CD4-positive, alpha-beta T cell (primary cell): ENCODE measurements around the gene MCM8. TPM values are rescaled to one million over a fixed set of nuclear protein-coding genes. Genes with fewer than 3 reads are reported as not detected.

ENCODE experiments used
- ATAC-seq: fragments of 200-7000 bp; cut with Tn5 transposase; one replicate; pipeline ENCODE4 v1.10.0; 2022; ENCODE audit warnings: mild to moderate bottlenecking; ENCODE audit not compliant: poor library complexity
- CTCF ChIA-PET: fragments of 350-600 bp; sonication (Branson Sonifier 250); formaldehyde crosslinking; loops from one replicate; lab custom pipeline; 2021; ENCODE audit warnings: antibody characterized with exemption, inconsistent platforms; lab: Charles Lee
- POLR2A ChIA-PET: fragments of 350-600 bp; sonication (Branson Sonifier 250); formaldehyde crosslinking; loops from one replicate; lab custom pipeline; 2021; ENCODE audit warnings: antibody characterized with exemption, inconsistent platforms; lab: Charles Lee
- DNase-seq, 14 experiments: peaks; one replicate each; pipeline ENCODE4 v3.0.0-alpha.2; 2013 to 2020; ENCODE audit warnings: mixed read lengths in 2 of 14
- H3K27ac ChIP-seq, 2 donors: one replicate each; pipeline versions ENCODE4 v1.5.1 to v1.7.0; 2013; ENCODE audit warnings: low read length in 2 of 2, low read depth in 1 of 2, mild to moderate bottlenecking in 1 of 2
- H3K27me3 ChIP-seq, 2 experiments: 1 replicate in 1 of 2; 2 replicates in 1 of 2; pipeline versions ENCODE4 v1.6.1 to v1.7.0; 2013; ENCODE audit warnings: low read length in 2 of 2, control low read depth in 1 of 2, mild to moderate bottlenecking in 1 of 2, moderate library complexity in 1 of 2; ENCODE audit not compliant: insufficient read depth in 2 of 2, control insufficient read depth in 1 of 2
- H3K36me3 ChIP-seq: one replicate; pipeline ENCODE4 v1.6.1; 2013; ENCODE audit warnings: low read length, control low read depth; ENCODE audit not compliant: insufficient read depth
- H3K4me1 ChIP-seq: one replicate; pipeline ENCODE4 v1.6.1; 2013; ENCODE audit warnings: low read length, control low read depth; ENCODE audit not compliant: insufficient read depth
- H3K4me3 ChIP-seq: one replicate; pipeline ENCODE4 v1.5.1; 2013; ENCODE audit warnings: mild to moderate bottlenecking, low read length, moderate library complexity
- H3K9me3 ChIP-seq, 2 experiments: 1 replicate in 1 of 2; 2 replicates in 1 of 2; pipeline versions ENCODE4 v1.6.1 to v1.7.0; 2013; ENCODE audit warnings: low read length in 2 of 2, mild to moderate bottlenecking in 2 of 2, control low read depth in 1 of 2, moderate library complexity in 1 of 2; ENCODE audit not compliant: control insufficient read depth in 1 of 2, insufficient read depth in 1 of 2
- H3K27ac Mint-ChIP-seq: one replicate; pipeline ENCODE4 v1.8.0; 2020; ENCODE audit warnings: mixed read lengths
- H3K27me3 Mint-ChIP-seq: one replicate; pipeline ENCODE4 v1.8.0; 2021; ENCODE audit warnings: mixed read lengths
- H3K36me3 Mint-ChIP-seq: one replicate; pipeline ENCODE4 v1.8.0; 2021; ENCODE audit warnings: low read depth, mixed read lengths
- H3K4me1 Mint-ChIP-seq: one replicate; pipeline ENCODE4 v1.8.0; 2021; ENCODE audit warnings: low read depth, mixed read lengths
- H3K4me3 Mint-ChIP-seq: one replicate; pipeline ENCODE4 v1.8.0; 2020; ENCODE audit warnings: mild to moderate bottlenecking, mixed read lengths
- H3K9me3 Mint-ChIP-seq: one replicate; pipeline ENCODE4 v1.8.0; 2020; ENCODE audit warnings: mixed read lengths
- CTCF ChIP-seq: fragments of 200-600 bp; IDR thresholded peaks from one replicate; pipeline ENCODE4 v1.8.0; 2022; ENCODE audit warnings: antibody characterized with exemption, mild to moderate bottlenecking
- intact Hi-C, 2 experiments: fragments of 100-400 bp; cut with DNase I in 1 of 2; cut with micrococcal nuclease in 1 of 2; formaldehyde crosslinking; loops; one replicate each; pipeline versions ENCODE4 v1.15.1 to v1.9.0; 2023 to 2025; cut with DNase I, micrococcal nuclease
- total RNA-seq, 174 experiments: library from RNA in 2 of 174; stranded (reverse) in 2 of 174; gene quantifications; one replicate each; pipeline ENCODE4 v1.2.3 and lab custom pipeline; 2021 to 2026

Gene MCM8
- total RNA-seq, 2 experiments from 2014 or later: 1.4 to 1.7 TPM

GRCh38 chr20:6034134-6034969, 83.9 kb downstream of the MCM8 start:
- Mint-ChIP-seq H3K4me3 (no peak overlapping the region), H3K4me1 (peaks cover 28% of the 10 kb centered on the region), H3K36me3 (peaks cover 68% of the 10 kb centered on the region), H3K9me3 (no peaks in the 10 kb centered on the region), H3K27me3 (no peaks in the 10 kb centered on the region), H3K27ac (no peak overlapping the region)
- intact Hi-C loops: no loop called here
- POLR2A ChIA-PET: no interaction called here
- H3K4me1 ChIP-seq: peaks cover 4% of the 10 kb centered on the region
- no peak overlapping the region for H3K27ac ChIP-seq
- DNase-seq (no peak), ATAC-seq (no peak)
- no peak overlapping the region for H3K4me3 ChIP-seq
- no peak for TF ChIP-seq CTCF
- CTCF ChIA-PET: no interaction called here
- no peaks in the 10 kb centered on the region for H3K27me3 ChIP-seq
- no peaks in the 10 kb centered on the region for H3K9me3 ChIP-seq
- peaks cover 57% of the 10 kb centered on the region for H3K36me3 ChIP-seq

- Histone ChIP-seq H3K27ac (no peak overlapping the region), H3K9me3 (peaks cover 0 to 6% of the 10 kb centered on the region in 2 experiments), H3K4me3 (no peak overlapping the region), H3K4me1 (no peaks in the 10 kb centered on the region), H3K27me3 (no peaks in the 10 kb centered on the region), H3K36me3 (peaks cover 74% of the 10 kb centered on the region)
- ChIA-PET CTCF (no interaction called here), POLR2A (no interaction called here)
- DNase-seq (no peak), ATAC-seq (no peak)
- Mint-ChIP-seq H3K4me1 (peaks cover 15% of the 10 kb centered on the region), H3K27ac (no peak overlapping the region), H3K9me3 (no peaks in the 10 kb centered on the region), H3K36me3 (peaks cover 82% of the 10 kb centered on the region), H3K4me3 (no peak overlapping the region), H3K27me3 (no peaks in the 10 kb centered on the region)
- intact Hi-C loops: no loop called here
- no peak for TF ChIP-seq CTCF
Observed at GRCh38 chr20:6036213-6036612, 85.8 kb downstream of the MCM8 start.

GRCh38 chr20:6037082-6037481, 86.6 kb downstream of the MCM8 start:
- ChIA-PET POLR2A (no interaction called here), CTCF (no interaction called here)
- H3K36me3 Mint-ChIP-seq: peaks cover 85% of the 10 kb centered on the region
- peaks cover 12% of the 10 kb centered on the region for H3K4me1 Mint-ChIP-seq
- peaks cover 0 to 7% of the 10 kb centered on the region in 2 experiments for H3K9me3 ChIP-seq
- H3K4me3 ChIP-seq: no peak overlapping the region
- no peak overlapping the region for H3K27ac ChIP-seq
- H3K27me3 ChIP-seq: no peaks in the 10 kb centered on the region
- no peaks in the 10 kb centered on the region for H3K9me3 Mint-ChIP-seq
- intact Hi-C loops: no loop called here
- H3K36me3 ChIP-seq: peaks cover 74% of the 10 kb centered on the region
- ATAC-seq: no peak
- H3K27ac Mint-ChIP-seq: no peak overlapping the region
- no peaks in the 10 kb centered on the region for H3K27me3 Mint-ChIP-seq
- TF ChIP-seq CTCF: no peak
- DNase-seq: no peak
- no peaks in the 10 kb centered on the region for H3K4me1 ChIP-seq
- no peak overlapping the region for H3K4me3 Mint-ChIP-seq
